ENCODE data around the gene PLEKHO2.
"Not testable (repeated sequence)": the region's sequence is repeated elsewhere in the genome, so short reads cannot be mapped to it uniquely, and the experiment has no call there.

The PLEKHO2 gene
- 20.2 to 54.7 (median 39.9) reads per million in 3 donors for total RNA-seq

- H3K4me3 ChIP-seq (ENCODE audit: insufficient read depth, low read depth, low read length, poor library complexity, severe bottlenecking), result peak within 1 kb of the TSS; percentile 74
- peak; percentile 89 to 94 (median 89) for DNase-seq
- no peaks in the 10 kb centered on the region for H3K9me3 ChIP-seq (ENCODE audit: control insufficient read depth, low read length)
- H3K27ac ChIP-seq (ENCODE audit: insufficient read depth, low read length, poor library complexity, severe bottlenecking), result peak within 1 kb of the TSS; percentile 74
- no peaks in the 10 kb centered on the region for H3K36me3 ChIP-seq (ENCODE audit: control insufficient read depth, insufficient read depth, low read length)
- peaks cover 54% of the 10 kb centered on the region for H3K4me1 ChIP-seq (ENCODE audit: control insufficient read depth, insufficient read depth, low read length, poor library complexity, severe bottlenecking)
- H3K27me3 ChIP-seq (replicated peaks; ENCODE audit: control insufficient read depth, insufficient read depth, low read length, poor library complexity, severe bottlenecking), result no peaks in the 10 kb centered on the region
Observed at GRCh38 chr15:64841344-64842095, at the start of gene PLEKHO2. TSS of gene PLEKHO2 (plus strand) at chr15:64841915. CDS start at chr15:64842017, 102 bp downstream.

- H3K36me3 ChIP-seq (ENCODE audit: control insufficient read depth, insufficient read depth, low read length), result no peaks in the 10 kb centered on the region
- H3K27me3 ChIP-seq (replicated peaks; ENCODE audit: control insufficient read depth, insufficient read depth, low read length, poor library complexity, severe bottlenecking), result no peaks in the 10 kb centered on the region
- H3K27ac ChIP-seq (ENCODE audit: insufficient read depth, low read length, poor library complexity, severe bottlenecking), result no peak overlapping the region
- H3K9me3 ChIP-seq (ENCODE audit: control insufficient read depth, low read length), result no peaks in the 10 kb centered on the region
- H3K4me1 ChIP-seq (ENCODE audit: control insufficient read depth, insufficient read depth, low read length, poor library complexity, severe bottlenecking), result no peaks in the 10 kb centered on the region
- DNase-seq, result no peak
- no peak overlapping the region for H3K4me3 ChIP-seq (ENCODE audit: insufficient read depth, low read depth, low read length, poor library complexity, severe bottlenecking)
Observed at GRCh38 chr15:64792282-64792681, 49.4 kb upstream of the PLEKHO2 start.

- not testable (repeated sequence) for H3K36me3 ChIP-seq (ENCODE audit: control insufficient read depth, insufficient read depth, low read length); H3K27ac ChIP-seq (ENCODE audit: insufficient read depth, low read length, poor library complexity, severe bottlenecking); H3K4me3 ChIP-seq (ENCODE audit: insufficient read depth, low read depth, low read length, poor library complexity, severe bottlenecking); DNase-seq; H3K9me3 ChIP-seq (ENCODE audit: control insufficient read depth, low read length); H3K27me3 ChIP-seq (replicated peaks; ENCODE audit: control insufficient read depth, insufficient read depth, low read length, poor library complexity, severe bottlenecking); H3K4me1 ChIP-seq (ENCODE audit: control insufficient read depth, insufficient read depth, low read length, poor library complexity, severe bottlenecking)
Observed at GRCh38 chr15:64795299-64795698, 46.4 kb upstream of the PLEKHO2 start.

GRCh38 chr15:64795921-64796320, 45.8 kb upstream of the PLEKHO2 start:
- H3K4me1 ChIP-seq (ENCODE audit: control insufficient read depth, insufficient read depth, low read length, poor library complexity, severe bottlenecking); H3K9me3 ChIP-seq (ENCODE audit: control insufficient read depth, low read length); H3K4me3 ChIP-seq (ENCODE audit: insufficient read depth, low read depth, low read length, poor library complexity, severe bottlenecking); H3K27ac ChIP-seq (ENCODE audit: insufficient read depth, low read length, poor library complexity, severe bottlenecking); H3K36me3 ChIP-seq (ENCODE audit: control insufficient read depth, insufficient read depth, low read length); H3K27me3 ChIP-seq (replicated peaks; ENCODE audit: control insufficient read depth, insufficient read depth, low read length, poor library complexity, severe bottlenecking); DNase-seq: not testable (repeated sequence)

GRCh38 chr15:64798905-64799304, 42.8 kb upstream of the PLEKHO2 start:
- H3K27me3 ChIP-seq (replicated peaks; ENCODE audit: control insufficient read depth, insufficient read depth, low read length, poor library complexity, severe bottlenecking); DNase-seq; H3K27ac ChIP-seq (ENCODE audit: insufficient read depth, low read length, poor library complexity, severe bottlenecking); H3K36me3 ChIP-seq (ENCODE audit: control insufficient read depth, insufficient read depth, low read length); H3K4me3 ChIP-seq (ENCODE audit: insufficient read depth, low read depth, low read length, poor library complexity, severe bottlenecking); H3K9me3 ChIP-seq (ENCODE audit: control insufficient read depth, low read length); H3K4me1 ChIP-seq (ENCODE audit: control insufficient read depth, insufficient read depth, low read length, poor library complexity, severe bottlenecking): not testable (repeated sequence)

- H3K27me3 ChIP-seq (replicated peaks; ENCODE audit: control insufficient read depth, insufficient read depth, low read length, poor library complexity, severe bottlenecking), result no peaks in the 10 kb centered on the region
- no peak overlapping the region for H3K27ac ChIP-seq (ENCODE audit: insufficient read depth, low read length, poor library complexity, severe bottlenecking)
- DNase-seq, result no peak
- H3K36me3 ChIP-seq (ENCODE audit: control insufficient read depth, insufficient read depth, low read length), result no peaks in the 10 kb centered on the region
- no peaks in the 10 kb centered on the region for H3K4me1 ChIP-seq (ENCODE audit: control insufficient read depth, insufficient read depth, low read length, poor library complexity, severe bottlenecking)
- H3K4me3 ChIP-seq (ENCODE audit: insufficient read depth, low read depth, low read length, poor library complexity, severe bottlenecking), result no peak overlapping the region
- no peaks in the 10 kb centered on the region for H3K9me3 ChIP-seq (ENCODE audit: control insufficient read depth, low read length)
Observed at GRCh38 chr15:64800476-64800875, 41.2 kb upstream of the PLEKHO2 start.

- Histone ChIP-seq H3K36me3 (ENCODE audit: control insufficient read depth, insufficient read depth, low read length) (no peaks in the 10 kb centered on the region), H3K27ac (ENCODE audit: insufficient read depth, low read length, poor library complexity, severe bottlenecking) (no peak overlapping the region), H3K9me3 (ENCODE audit: control insufficient read depth, low read length) (no peaks in the 10 kb centered on the region), H3K4me1 (ENCODE audit: control insufficient read depth, insufficient read depth, low read length, poor library complexity, severe bottlenecking) (no peaks in the 10 kb centered on the region), H3K4me3 (ENCODE audit: insufficient read depth, low read depth, low read length, poor library complexity, severe bottlenecking) (no peak overlapping the region), H3K27me3 (replicated peaks; ENCODE audit: control insufficient read depth, insufficient read depth, low read length, poor library complexity, severe bottlenecking) (no peaks in the 10 kb centered on the region)
- no peak for DNase-seq
Observed at GRCh38 chr15:64803526-64803925, 38.2 kb upstream of the PLEKHO2 start.

GRCh38 chr15:64804619-64805018, 37.1 kb upstream of the PLEKHO2 start:
- Histone ChIP-seq H3K9me3 (ENCODE audit: control insufficient read depth, low read length) (no peaks in the 10 kb centered on the region), H3K4me1 (ENCODE audit: control insufficient read depth, insufficient read depth, low read length, poor library complexity, severe bottlenecking) (no peaks in the 10 kb centered on the region), H3K27ac (ENCODE audit: insufficient read depth, low read length, poor library complexity, severe bottlenecking) (no peak overlapping the region), H3K36me3 (ENCODE audit: control insufficient read depth, insufficient read depth, low read length) (no peaks in the 10 kb centered on the region), H3K27me3 (replicated peaks; ENCODE audit: control insufficient read depth, insufficient read depth, low read length, poor library complexity, severe bottlenecking) (no peaks in the 10 kb centered on the region), H3K4me3 (ENCODE audit: insufficient read depth, low read depth, low read length, poor library complexity, severe bottlenecking) (no peak overlapping the region)
- no peak for DNase-seq

GRCh38 chr15:64806509-64806908, 35.2 kb upstream of the PLEKHO2 start:
- no peaks in the 10 kb centered on the region for H3K36me3 ChIP-seq (ENCODE audit: control insufficient read depth, insufficient read depth, low read length)
- H3K4me3 ChIP-seq (ENCODE audit: insufficient read depth, low read depth, low read length, poor library complexity, severe bottlenecking), result no peak overlapping the region
- H3K4me1 ChIP-seq (ENCODE audit: control insufficient read depth, insufficient read depth, low read length, poor library complexity, severe bottlenecking), result no peaks in the 10 kb centered on the region
- no peaks in the 10 kb centered on the region for H3K9me3 ChIP-seq (ENCODE audit: control insufficient read depth, low read length)
- H3K27me3 ChIP-seq (replicated peaks; ENCODE audit: control insufficient read depth, insufficient read depth, low read length, poor library complexity, severe bottlenecking), result no peaks in the 10 kb centered on the region
- no peak for DNase-seq
- H3K27ac ChIP-seq (ENCODE audit: insufficient read depth, low read length, poor library complexity, severe bottlenecking), result no peak overlapping the region

GRCh38 chr15:64807051-64807749, 34.5 kb upstream of the PLEKHO2 start:
- no peaks in the 10 kb centered on the region for H3K9me3 ChIP-seq (ENCODE audit: control insufficient read depth, low read length)
- no peak overlapping the region for H3K27ac ChIP-seq (ENCODE audit: insufficient read depth, low read length, poor library complexity, severe bottlenecking)
- H3K4me1 ChIP-seq (ENCODE audit: control insufficient read depth, insufficient read depth, low read length, poor library complexity, severe bottlenecking), result no peaks in the 10 kb centered on the region
- H3K27me3 ChIP-seq (replicated peaks; ENCODE audit: control insufficient read depth, insufficient read depth, low read length, poor library complexity, severe bottlenecking), result no peaks in the 10 kb centered on the region
- no peaks in the 10 kb centered on the region for H3K36me3 ChIP-seq (ENCODE audit: control insufficient read depth, insufficient read depth, low read length)
- no peak overlapping the region for H3K4me3 ChIP-seq (ENCODE audit: insufficient read depth, low read depth, low read length, poor library complexity, severe bottlenecking)
- no peak for DNase-seq

Measured in effector memory CD4-positive, alpha-beta T cell (primary cell).